Vagina (tissue), 2 donors: ENCODE measurements around the gene SYTL3.

Experiments used
- POLR2A ChIP-seq, 2 donors: fragments of 450-650 bp; IDR thresholded peaks; one replicate each; pipeline ENCODE4 v1.6.1; 2017; ENCODE audit warnings: antibody characterized with exemption in 2 of 2, mild to moderate bottlenecking in 2 of 2, moderate library complexity in 2 of 2
- TF ChIP-seq, protein P1 (sequence below), 3 experiments: fragments of 450-650 bp in 2 of 3; fragments of 200-600 bp in 1 of 3; sonication (generic) in 1 of 3; IDR thresholded peaks; one replicate each; pipeline ENCODE4 v1.5.1; 2017 to 2019; ENCODE audit warnings: antibody characterized with exemption in 3 of 3, mild to moderate bottlenecking in 2 of 3, moderate library complexity in 2 of 3

DNA sequence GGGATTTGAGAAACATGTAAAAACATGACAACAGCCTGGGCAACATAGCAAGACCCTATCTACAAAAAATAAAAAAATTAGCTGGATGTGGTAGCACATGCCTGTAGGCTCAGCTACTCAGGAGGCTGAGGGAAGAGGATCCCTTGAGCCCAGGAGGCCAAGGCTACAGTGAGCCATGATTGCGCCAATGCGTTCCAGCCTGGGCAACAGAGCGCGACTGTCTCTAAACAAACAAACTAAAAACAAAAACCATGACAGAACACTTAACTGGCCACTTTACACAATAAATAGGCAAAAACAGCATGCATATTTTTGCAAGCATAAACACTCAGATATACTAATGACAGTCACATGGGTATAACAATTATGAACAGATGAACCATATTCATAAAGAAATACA is 60.0 kb downstream of the SYTL3 start:
- TF ChIP-seq POLR2A (IDR thresholded peaks at IDR 0.05): no peak
- TF ChIP-seq, protein P1, sequence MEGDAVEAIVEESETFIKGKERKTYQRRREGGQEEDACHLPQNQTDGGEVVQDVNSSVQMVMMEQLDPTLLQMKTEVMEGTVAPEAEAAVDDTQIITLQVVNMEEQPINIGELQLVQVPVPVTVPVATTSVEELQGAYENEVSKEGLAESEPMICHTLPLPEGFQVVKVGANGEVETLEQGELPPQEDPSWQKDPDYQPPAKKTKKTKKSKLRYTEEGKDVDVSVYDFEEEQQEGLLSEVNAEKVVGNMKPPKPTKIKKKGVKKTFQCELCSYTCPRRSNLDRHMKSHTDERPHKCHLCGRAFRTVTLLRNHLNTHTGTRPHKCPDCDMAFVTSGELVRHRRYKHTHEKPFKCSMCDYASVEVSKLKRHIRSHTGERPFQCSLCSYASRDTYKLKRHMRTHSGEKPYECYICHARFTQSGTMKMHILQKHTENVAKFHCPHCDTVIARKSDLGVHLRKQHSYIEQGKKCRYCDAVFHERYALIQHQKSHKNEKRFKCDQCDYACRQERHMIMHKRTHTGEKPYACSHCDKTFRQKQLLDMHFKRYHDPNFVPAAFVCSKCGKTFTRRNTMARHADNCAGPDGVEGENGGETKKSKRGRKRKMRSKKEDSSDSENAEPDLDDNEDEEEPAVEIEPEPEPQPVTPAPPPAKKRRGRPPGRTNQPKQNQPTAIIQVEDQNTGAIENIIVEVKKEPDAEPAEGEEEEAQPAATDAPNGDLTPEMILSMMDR (IDR thresholded peaks at IDR 0.05): no peak
